ENCODE results near the gene PROC. TPM values are rescaled to one million over a fixed set of nuclear protein-coding genes. Genes with fewer than 3 reads are reported as not detected.

Gene PROC
- polyA plus RNA-seq, 3 donors = 1.8 to 5.4 (median 3.2) TPM

GRCh38 chr2:127413200-127413599, 5.0 kb upstream of the PROC start:
- DNase-seq (ENCODE audit: low read depth in 3 of 3, low spot score in 2 of 3) = no peak

GRCh38 chr2:127413782-127414637, 4.2 kb upstream of the PROC start:
- DNase-seq (ENCODE audit: low read depth in 3 of 3, low spot score in 2 of 3) = no peak

GRCh38 chr2:127414638-127415592, 3.3 kb upstream of the PROC start:
- no peak for DNase-seq (ENCODE audit: low read depth in 3 of 3, low spot score in 2 of 3)

- no peak for DNase-seq (ENCODE audit: low read depth in 3 of 3, low spot score in 2 of 3)
Measured at GRCh38 chr2:127415593-127416505, 2.4 kb upstream of the PROC start.

- no peak for DNase-seq (ENCODE audit: low read depth in 3 of 3, low spot score in 2 of 3)
Measured at GRCh38 chr2:127416506-127417001, 1.7 kb upstream of the PROC start.

GRCh38 chr2:127417406-127417805, 821 bp upstream of the PROC start:
- no peak for DNase-seq (ENCODE audit: low read depth in 3 of 3, low spot score in 2 of 3)

GRCh38 chr2:127419112-127419430, 844 bp downstream of the PROC start:
- DNase-seq (ENCODE audit: low read depth in 3 of 3, low spot score in 2 of 3) = no peak

GRCh38 chr2:127419448-127420038, 1.3 kb downstream of the PROC start:
- DNase-seq (ENCODE audit: low read depth in 3 of 3, low spot score in 2 of 3) = no peak

- no peak for DNase-seq (ENCODE audit: low read depth in 3 of 3, low spot score in 2 of 3)
Measured at GRCh38 chr2:127420039-127420864, 2.0 kb downstream of the PROC start.

GRCh38 chr2:127421116-127421800, 3.0 kb downstream of the PROC start:
- DNase-seq (ENCODE audit: low read depth in 3 of 3, low spot score in 2 of 3) = no peak

GRCh38 chr2:127421871-127422558, 3.8 kb downstream of the PROC start:
- DNase-seq (ENCODE audit: low read depth in 3 of 3, low spot score in 2 of 3) = no peak

- DNase-seq (ENCODE audit: low read depth in 3 of 3, low spot score in 2 of 3) = no peak
Measured at GRCh38 chr2:127422559-127423477, 4.6 kb downstream of the PROC start.

GRCh38 chr2:127423478-127423843, 5.2 kb downstream of the PROC start:
- DNase-seq (ENCODE audit: low read depth in 3 of 3, low spot score in 2 of 3) = no peak

- DNase-seq (ENCODE audit: low read depth in 3 of 3, low spot score in 2 of 3) = no peak
Measured at GRCh38 chr2:127423880-127424279, 5.7 kb downstream of the PROC start.

GRCh38 chr2:127424598-127425520, 6.6 kb downstream of the PROC start:
- no peak for DNase-seq (ENCODE audit: low read depth in 3 of 3, low spot score in 2 of 3)

Measured in right renal cortex interstitium (tissue), 3 donors.